ENCODE results near the gene KCNQ1.

- TF ChIP-seq, protein P1, sequence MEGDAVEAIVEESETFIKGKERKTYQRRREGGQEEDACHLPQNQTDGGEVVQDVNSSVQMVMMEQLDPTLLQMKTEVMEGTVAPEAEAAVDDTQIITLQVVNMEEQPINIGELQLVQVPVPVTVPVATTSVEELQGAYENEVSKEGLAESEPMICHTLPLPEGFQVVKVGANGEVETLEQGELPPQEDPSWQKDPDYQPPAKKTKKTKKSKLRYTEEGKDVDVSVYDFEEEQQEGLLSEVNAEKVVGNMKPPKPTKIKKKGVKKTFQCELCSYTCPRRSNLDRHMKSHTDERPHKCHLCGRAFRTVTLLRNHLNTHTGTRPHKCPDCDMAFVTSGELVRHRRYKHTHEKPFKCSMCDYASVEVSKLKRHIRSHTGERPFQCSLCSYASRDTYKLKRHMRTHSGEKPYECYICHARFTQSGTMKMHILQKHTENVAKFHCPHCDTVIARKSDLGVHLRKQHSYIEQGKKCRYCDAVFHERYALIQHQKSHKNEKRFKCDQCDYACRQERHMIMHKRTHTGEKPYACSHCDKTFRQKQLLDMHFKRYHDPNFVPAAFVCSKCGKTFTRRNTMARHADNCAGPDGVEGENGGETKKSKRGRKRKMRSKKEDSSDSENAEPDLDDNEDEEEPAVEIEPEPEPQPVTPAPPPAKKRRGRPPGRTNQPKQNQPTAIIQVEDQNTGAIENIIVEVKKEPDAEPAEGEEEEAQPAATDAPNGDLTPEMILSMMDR (IDR thresholded peaks at IDR 0.05 in 2 of 3, conservative IDR thresholded peaks at IDR 0.05 in 1 of 3; ENCODE audit: borderline replicate concordance in 1 of 3, insufficient read depth in 1 of 3, low read depth in 2 of 3, low read length in 2 of 3) = no peak
- TF ChIP-seq CEBPB (IDR thresholded peaks at IDR 0.05; ENCODE audit: low read depth) (no peak), ZFX (IDR thresholded peaks at IDR 0.05) (no peak), JUND (IDR thresholded peaks at IDR 0.05) (no peak), YY1 (IDR thresholded peaks at IDR 0.05; ENCODE audit: extremely low read depth, insufficient replicate concordance, low read depth, low read length) (no peak), POLR2A (IDR thresholded peaks at IDR 0.05; ENCODE audit: borderline replicate concordance, extremely low read depth, insufficient read depth, insufficient read length) (no peak)
- TF ChIP-seq, protein P2, sequence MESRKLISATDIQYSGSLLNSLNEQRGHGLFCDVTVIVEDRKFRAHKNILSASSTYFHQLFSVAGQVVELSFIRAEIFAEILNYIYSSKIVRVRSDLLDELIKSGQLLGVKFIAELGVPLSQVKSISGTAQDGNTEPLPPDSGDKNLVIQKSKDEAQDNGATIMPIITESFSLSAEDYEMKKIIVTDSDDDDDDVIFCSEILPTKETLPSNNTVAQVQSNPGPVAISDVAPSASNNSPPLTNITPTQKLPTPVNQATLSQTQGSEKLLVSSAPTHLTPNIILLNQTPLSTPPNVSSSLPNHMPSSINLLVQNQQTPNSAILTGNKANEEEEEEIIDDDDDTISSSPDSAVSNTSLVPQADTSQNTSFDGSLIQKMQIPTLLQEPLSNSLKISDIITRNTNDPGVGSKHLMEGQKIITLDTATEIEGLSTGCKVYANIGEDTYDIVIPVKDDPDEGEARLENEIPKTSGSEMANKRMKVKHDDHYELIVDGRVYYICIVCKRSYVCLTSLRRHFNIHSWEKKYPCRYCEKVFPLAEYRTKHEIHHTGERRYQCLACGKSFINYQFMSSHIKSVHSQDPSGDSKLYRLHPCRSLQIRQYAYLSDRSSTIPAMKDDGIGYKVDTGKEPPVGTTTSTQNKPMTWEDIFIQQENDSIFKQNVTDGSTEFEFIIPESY (IDR thresholded peaks at IDR 0.05; ENCODE audit: extremely low read depth, insufficient replicate concordance, low read length) = no peak
- TF ChIP-seq, protein P3, sequence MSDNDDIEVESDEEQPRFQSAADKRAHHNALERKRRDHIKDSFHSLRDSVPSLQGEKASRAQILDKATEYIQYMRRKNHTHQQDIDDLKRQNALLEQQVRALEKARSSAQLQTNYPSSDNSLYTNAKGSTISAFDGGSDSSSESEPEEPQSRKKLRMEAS (IDR thresholded peaks at IDR 0.05) = no peak
Measured at GRCh38 chr11:2677127-2677526, 232.3 kb downstream of the KCNQ1 start.
